MM.1S (cell line): Measurements from ENCODE around the gene CXorf66.

Experiments
- DNase-seq: peaks from one replicate; pipeline ENCODE4 v3.0.0-alpha.2; 2015
- H2AFZ ChIP-seq: fragments of 300-600 bp; sonication (generic); 2 replicates; pipeline ENCODE4 v1.6.0; 2016; ENCODE audit warnings: antibody characterized with exemption, low read length
- H3F3A ChIP-seq: fragments of 300-600 bp; sonication (generic); 2 replicates; pipeline ENCODE4 v1.6.1; 2016; ENCODE audit warnings: mild to moderate bottlenecking, antibody characterized with exemption, low read length, moderate library complexity, mixed read lengths; ENCODE audit not compliant: insufficient read depth
- H3K27ac ChIP-seq: fragments of 300-600 bp; sonication (generic); 2 replicates; pipeline ENCODE4 v1.5.1; 2016; ENCODE audit warnings: mild to moderate bottlenecking, low read length
- H3K27me3 ChIP-seq: fragments of 300-600 bp; sonication (generic); replicated peaks from 2 replicates; pipeline ENCODE4 v1.6.0; 2016; ENCODE audit warnings: low read length; ENCODE audit not compliant: insufficient read depth
- H3K36me3 ChIP-seq: fragments of 300-600 bp; sonication (generic); replicated peaks from 2 replicates; pipeline ENCODE4 v1.6.1; 2016; ENCODE audit warnings: mild to moderate bottlenecking, low read length, mixed read lengths; ENCODE audit not compliant: insufficient read depth
- H3K4me1 ChIP-seq: fragments of 300-600 bp; sonication (generic); 2 replicates; pipeline ENCODE4 v1.6.1; 2016; ENCODE audit warnings: low read length, mixed read lengths
- H3K4me2 ChIP-seq: fragments of 300-600 bp; sonication (generic); 2 replicates; pipeline ENCODE4 v1.6.0; 2016; ENCODE audit warnings: low read depth, low read length
- H3K4me3 ChIP-seq: fragments of 300-600 bp; sonication (generic); 2 replicates; pipeline ENCODE4 v1.5.1; 2016; ENCODE audit warnings: low read length, mixed read lengths
- H3K79me2 ChIP-seq: fragments of 300-600 bp; sonication (generic); 2 replicates; pipeline ENCODE4 v1.6.1; 2016; ENCODE audit warnings: mixed run types, low read length, mixed read lengths
- H3K9ac ChIP-seq: fragments of 300-600 bp; sonication (generic); 2 replicates; pipeline ENCODE4 v1.6.1; 2016; ENCODE audit warnings: low read length, mixed read lengths
- H3K9me2 ChIP-seq: fragments of 300-600 bp; sonication (generic); replicated peaks from 2 replicates; pipeline ENCODE4 v1.6.1; 2016; ENCODE audit warnings: mild to moderate bottlenecking, low read length, mixed read lengths; ENCODE audit not compliant: insufficient read depth
- H3K9me3 ChIP-seq: fragments of 300-600 bp; sonication (generic); replicated peaks from 2 replicates; pipeline ENCODE4 v1.6.1; 2016; ENCODE audit warnings: mild to moderate bottlenecking, low read length, mixed read lengths; ENCODE audit not compliant: insufficient read depth
- H4K20me1 ChIP-seq: fragments of 300-600 bp; sonication (generic); 2 replicates; pipeline ENCODE4 v1.6.1; 2016; ENCODE audit warnings: mild to moderate bottlenecking, low read length, moderate library complexity, mixed read lengths; ENCODE audit not compliant: insufficient read depth
- CTCF ChIP-seq: fragments of 300-600 bp; sonication (generic); IDR thresholded peaks from 2 replicates; pipeline ENCODE4 v1.5.1; 2016; ENCODE audit warnings: antibody characterized with exemption, low read length, mixed read lengths
- EZH2 ChIP-seq: fragments of 300-600 bp; sonication (generic); optimal IDR thresholded peaks from 2 replicates; pipeline ENCODE3; 2017; ENCODE audit warnings: low read depth, mild to moderate bottlenecking, antibody characterized with exemption, low read length, mixed read lengths
- EZH2phosphoT487 ChIP-seq: fragments of 300-600 bp; sonication (generic); IDR thresholded peaks from 2 replicates; pipeline ENCODE4 v1.6.1; 2018; ENCODE audit warnings: antibody characterized with exemption, low read length

CXorf66 gene

GRCh38 chrX:139931646-139932072 is 33.7 kb downstream of the CXorf66 start:
- Histone ChIP-seq H3K4me3 (peak overlapping the region; percentile 65), H3K27me3 (no peaks in the 10 kb centered on the region), H3K9me2 (no peaks in the 10 kb centered on the region), H4K20me1 (no peaks in the 10 kb centered on the region), H2AFZ (0 out of 2 replicates have a peak overlapping the region, but pooled peaks have one; percentile 38), H3K9me3 (no peaks in the 10 kb centered on the region), H3K36me3 (no peaks in the 10 kb centered on the region), H3K4me2 (peak overlapping the region; percentile 60), H3K79me2 (peaks cover 30% of the 10 kb centered on the region), H3K4me1 (peaks cover 5% of the 10 kb centered on the region; the same call in 1 of the 2 replicates), H3K27ac (peak overlapping the region; percentile 18; the same call in 1 of the 2 replicates), H3F3A (peaks cover 9% of the 10 kb centered on the region), H3K9ac (peak overlapping the region; percentile 55; the same call in 1 of the 2 replicates)
- TF ChIP-seq EZH2: no peak
- no peak for TF ChIP-seq CTCF
- TF ChIP-seq EZH2phosphoT487: no peak
- DNase-seq: no peak

GRCh38 chrX:139930916-139931645 is 34.2 kb downstream of the CXorf66 start:
- peaks cover 30% of the 10 kb centered on the region for H3K79me2 ChIP-seq
- no peaks in the 10 kb centered on the region for H3K9me3 ChIP-seq
- no peak overlapping the region for H3K27ac ChIP-seq
- H2AFZ ChIP-seq: 0 out of 2 replicates have a peak overlapping the region, but pooled peaks have one; percentile 38
- H3F3A ChIP-seq: peaks cover 9% of the 10 kb centered on the region
- peak overlapping the region; percentile 65 for H3K4me3 ChIP-seq
- no peaks in the 10 kb centered on the region for H3K9me2 ChIP-seq
- peaks cover 5% of the 10 kb centered on the region; the same call in 1 of the 2 replicates for H3K4me1 ChIP-seq
- TF ChIP-seq EZH2: no peak
- no peak for TF ChIP-seq EZH2phosphoT487
- TF ChIP-seq CTCF: no peak
- peak overlapping the region; percentile 55; the same call in 1 of the 2 replicates for H3K9ac ChIP-seq
- H4K20me1 ChIP-seq: no peaks in the 10 kb centered on the region
- peak overlapping the region; percentile 60 for H3K4me2 ChIP-seq
- no peaks in the 10 kb centered on the region for H3K27me3 ChIP-seq
- H3K36me3 ChIP-seq: no peaks in the 10 kb centered on the region
- peak; percentile 22 for DNase-seq

- no peaks in the 10 kb centered on the region for H3K9me3 ChIP-seq
Measured at GRCh38 chrX:139930401-139930800, 34.9 kb downstream of the CXorf66 start.

More at GRCh38 chrX:139930401-139930800, 34.9 kb downstream of the CXorf66 start:
- Histone ChIP-seq H3K4me3 (peak overlapping the region; percentile 65), H3K9ac (no peak overlapping the region; the same call in 1 of the 2 replicates), H3K27ac (no peak overlapping the region), H3K4me1 (peaks cover 5% of the 10 kb centered on the region; the same call in 1 of the 2 replicates), H3K9me2 (no peaks in the 10 kb centered on the region), H4K20me1 (no peaks in the 10 kb centered on the region), H3F3A (peaks cover 9% of the 10 kb centered on the region), H3K4me2 (peak overlapping the region; percentile 60), H3K79me2 (peaks cover 33% of the 10 kb centered on the region), H3K27me3 (no peaks in the 10 kb centered on the region), H2AFZ (no peak overlapping the region), H3K36me3 (no peaks in the 10 kb centered on the region)
- DNase-seq: no peak
- no peak for TF ChIP-seq CTCF
- TF ChIP-seq EZH2phosphoT487: no peak
- TF ChIP-seq EZH2: no peak
